Duodenal mucosa (tissue), 2 donors: ENCODE data around the gene POC5.

Source experiments
- H3K27ac ChIP-seq: one replicate; pipeline ENCODE4 v1.7.0; 2013; ENCODE audit warnings: low read depth, low read length
- H3K27me3 ChIP-seq, 2 donors: one replicate each; pipeline ENCODE4 v1.7.0; 2013; ENCODE audit warnings: low read length in 2 of 2, control low read depth in 1 of 2; ENCODE audit not compliant: insufficient read depth in 2 of 2, control insufficient read depth in 1 of 2
- H3K36me3 ChIP-seq, 2 donors: one replicate each; pipeline ENCODE4 v1.7.0; 2013; ENCODE audit warnings: low read length in 2 of 2, control low read depth in 1 of 2; ENCODE audit not compliant: insufficient read depth in 2 of 2, control insufficient read depth in 1 of 2
- H3K4me1 ChIP-seq, 2 donors: one replicate each; pipeline ENCODE4 v1.7.0; 2013; ENCODE audit warnings: low read length in 2 of 2, control low read depth in 1 of 2; ENCODE audit not compliant: insufficient read depth in 2 of 2, control insufficient read depth in 1 of 2
- H3K4me3 ChIP-seq, 2 donors: one replicate each; pipeline ENCODE4 v1.7.0; 2013; ENCODE audit warnings: low read length in 2 of 2, low read depth in 1 of 2
- H3K9ac ChIP-seq, 2 donors: one replicate each; pipeline ENCODE4 v1.7.0; 2013; ENCODE audit warnings: low read length in 2 of 2, low read depth in 1 of 2
- H3K9me3 ChIP-seq, 2 donors: one replicate each; pipeline ENCODE4 v1.7.0; 2013; ENCODE audit warnings: low read length in 2 of 2, control low read depth in 1 of 2; ENCODE audit not compliant: control insufficient read depth in 1 of 2

POC5 gene

GRCh38 chr5:75664979-75665378, 52.3 kb downstream of the POC5 start:
- Histone ChIP-seq H3K36me3 (no peaks in the 10 kb centered on the region), H3K9ac (no peak overlapping the region), H3K4me3 (no peak overlapping the region), H3K27me3 (no peaks in the 10 kb centered on the region), H3K27ac (no peak overlapping the region), H3K9me3 (no peaks in the 10 kb centered on the region), H3K4me1 (peaks cover 12 to 15% of the 10 kb centered on the region in 2 donors)

- Histone ChIP-seq H3K4me3 (no peak overlapping the region), H3K9ac (no peak overlapping the region), H3K9me3 (no peaks in the 10 kb centered on the region), H3K4me1 (peaks cover 3 to 7% of the 10 kb centered on the region in 2 donors), H3K36me3 (no peaks in the 10 kb centered on the region), H3K27ac (no peak overlapping the region), H3K27me3 (no peaks in the 10 kb centered on the region)
Measured at GRCh38 chr5:75663579-75664284, 53.5 kb downstream of the POC5 start.

- Histone ChIP-seq H3K4me3 (no peak overlapping the region), H3K4me1 (no peaks in the 10 kb centered on the region), H3K36me3 (no peaks in the 10 kb centered on the region), H3K9me3 (no peaks in the 10 kb centered on the region), H3K27ac (no peak overlapping the region), H3K27me3 (no peaks in the 10 kb centered on the region), H3K9ac (no peak overlapping the region)
Measured at GRCh38 chr5:75662061-75662460, 55.2 kb downstream of the POC5 start.

- Histone ChIP-seq H3K9me3 (no peaks in the 10 kb centered on the region), H3K4me1 (no peaks in the 10 kb centered on the region), H3K9ac (no peak overlapping the region), H3K27ac (no peak overlapping the region), H3K27me3 (no peaks in the 10 kb centered on the region), H3K4me3 (no peak overlapping the region), H3K36me3 (no peaks in the 10 kb centered on the region)
Measured at GRCh38 chr5:75660678-75661465, 56.4 kb downstream of the POC5 start.

GRCh38 chr5:75659791-75660450, 57.3 kb downstream of the POC5 start:
- Histone ChIP-seq H3K4me1 (no peaks in the 10 kb centered on the region), H3K9ac (no peak overlapping the region), H3K4me3 (no peak overlapping the region), H3K36me3 (no peaks in the 10 kb centered on the region), H3K27ac (no peak overlapping the region), H3K9me3 (no peaks in the 10 kb centered on the region), H3K27me3 (no peaks in the 10 kb centered on the region)

GRCh38 chr5:75656311-75657003, 60.8 kb downstream of the POC5 start:
- no peaks in the 10 kb centered on the region for H3K9me3 ChIP-seq
- H3K9ac ChIP-seq = peak overlapping the region; percentile 34 to 49
- no peaks in the 10 kb centered on the region for H3K27me3 ChIP-seq
- no peaks in the 10 kb centered on the region for H3K4me1 ChIP-seq
- H3K36me3 ChIP-seq = no peaks in the 10 kb centered on the region
- no peak overlapping the region for H3K27ac ChIP-seq
- H3K4me3 ChIP-seq = peak overlapping the region; percentile 58 to 64

GRCh38 chr5:75654693-75655295, 62.4 kb downstream of the POC5 start:
- no peaks in the 10 kb centered on the region for H3K27me3 ChIP-seq
- H3K9me3 ChIP-seq = no peaks in the 10 kb centered on the region
- no peaks in the 10 kb centered on the region for H3K36me3 ChIP-seq
- H3K27ac ChIP-seq = no peak overlapping the region
- no peak overlapping the region for H3K9ac ChIP-seq
- no peaks in the 10 kb centered on the region for H3K4me1 ChIP-seq
- no peak overlapping the region for H3K4me3 ChIP-seq

GRCh38 chr5:75653521-75653920, 63.7 kb downstream of the POC5 start:
- no peak overlapping the region for H3K9ac ChIP-seq
- H3K36me3 ChIP-seq = no peaks in the 10 kb centered on the region
- H3K27me3 ChIP-seq = no peaks in the 10 kb centered on the region
- H3K27ac ChIP-seq = no peak overlapping the region
- H3K4me1 ChIP-seq = peaks cover under 1 to 3% of the 10 kb centered on the region in 2 donors
- H3K9me3 ChIP-seq = no peaks in the 10 kb centered on the region
- H3K4me3 ChIP-seq = no peak overlapping the region

- Histone ChIP-seq H3K9ac (no peak overlapping the region), H3K9me3 (no peaks in the 10 kb centered on the region), H3K27ac (no peak overlapping the region), H3K27me3 (no peaks in the 10 kb centered on the region), H3K36me3 (no peaks in the 10 kb centered on the region), H3K4me3 (no peak overlapping the region), H3K4me1 (peaks cover 3 to 6% of the 10 kb centered on the region in 2 donors)
Measured at GRCh38 chr5:75651575-75652238, 65.5 kb downstream of the POC5 start.
